Prostate gland (tissue), 2 donors: ENCODE results near the gene ANO5. TPM values are rescaled to one million over a fixed set of nuclear protein-coding genes. Genes with fewer than 3 reads are reported as not detected.

Source experiments
- DNase-seq: peaks from one replicate; pipeline ENCODE4 v3.0.0-alpha.2; 2019; ENCODE audit warnings: low spot score
- H3K27ac ChIP-seq, 2 donors: fragments of 200-600 bp; sonication (generic); 2 replicates each; pipeline ENCODE4 v1.5.1; 2017 to 2019
- H3K27me3 ChIP-seq: fragments of 200-600 bp; sonication (generic); replicated peaks from 2 replicates; pipeline ENCODE4 v1.5.1; 2019; ENCODE audit not compliant: insufficient read depth
- H3K36me3 ChIP-seq, 2 donors: fragments of 200-600 bp; sonication (generic); 1 replicate in 1 of 2; 2 replicates in 1 of 2; pipeline versions ENCODE4 v1.5.1 to v1.8.1; 2017 to 2019
- H3K4me1 ChIP-seq: fragments of 200-600 bp; sonication (generic); replicated peaks from 2 replicates; pipeline ENCODE4 v1.5.1; 2019
- H3K4me3 ChIP-seq, 2 donors: fragments of 200-600 bp; sonication (generic); 2 replicates each; pipeline ENCODE4 v1.5.1; 2017 to 2019
- H3K9me3 ChIP-seq: fragments of 200-600 bp; sonication (generic); 2 replicates; pipeline ENCODE4 v1.5.1; 2017
- CTCF ChIP-seq, 4 experiments: fragments of 200-600 bp in 2 of 4; fragments of 450-650 bp in 2 of 4; sonication (generic) in 2 of 4; IDR thresholded peaks; 1 replicate in 3 of 4; 2 replicates in 1 of 4; pipeline ENCODE4 v1.5.1; 2016 to 2019; ENCODE audit warnings: antibody characterized with exemption in 4 of 4, mild to moderate bottlenecking in 2 of 4, moderate library complexity in 2 of 4
- POLR2A ChIP-seq: fragments of 450-650 bp; IDR thresholded peaks from one replicate; pipeline ENCODE4 v1.6.1; 2016; ENCODE audit warnings: antibody characterized with exemption, mild to moderate bottlenecking
- POLR2AphosphoS5 ChIP-seq: sonication (generic); formaldehyde crosslinking; IDR thresholded peaks from one replicate; pipeline ENCODE4 v1.6.1; 2017; ENCODE audit warnings: antibody characterized with exemption
- WGBS: methylation state at CpG from one replicate; pipeline ENCODE4 v1.1.5; 2018; 5-methylcytosine and 5-hydroxymethylcytosine counted together
- intact Hi-C: fragments of 100-400 bp; cut with DNase I; formaldehyde crosslinking; loops from one replicate; pipeline ENCODE4 v1.14.2; 2022
- total RNA-seq, 2 donors: library from RNA; depleted of rRNA; stranded (reverse); fragments of >200 nt; gene quantifications; one replicate each; pipeline ENCODE4 v1.1.0, GENCODE V29; 2016

The ANO5 gene
- total RNA-seq, 2 donors from 2014 or later, result 6.0 to 7.2 TPM

GRCh38 chr11:22194907-22195306 lies 2.0 kb downstream of the ANO5 start:
- no peak for DNase-seq
- 70% methylated on average over 2 of the region's 2 CpGs for WGBS
- intact Hi-C loops, result no loop called here
- TF ChIP-seq CTCF (IDR thresholded peaks at IDR 0.05), result no peak
- TF ChIP-seq POLR2AphosphoS5, result no peak
- no peak for TF ChIP-seq POLR2A
- no peak overlapping the region for H3K27ac ChIP-seq
- no peak overlapping the region for H3K4me3 ChIP-seq
- no peaks in the 10 kb centered on the region for H3K9me3 ChIP-seq
- no peaks in the 10 kb centered on the region for H3K36me3 ChIP-seq
- H3K27me3 ChIP-seq, result no peaks in the 10 kb centered on the region
- H3K4me1 ChIP-seq, result no peaks in the 10 kb centered on the region

- TF ChIP-seq CTCF (IDR thresholded peaks at IDR 0.05) (no peak), POLR2AphosphoS5 (peak; percentile 48)
- WGBS, result 62% methylated on average over 4 of the region's 4 CpGs
- no peak overlapping the region for H3K27ac ChIP-seq
- H3K4me3 ChIP-seq, result no peak overlapping the region
- no peaks in the 10 kb centered on the region for H3K27me3 ChIP-seq
- intact Hi-C loops, result no loop called here
- H3K9me3 ChIP-seq, result no peaks in the 10 kb centered on the region
- no peaks in the 10 kb centered on the region for H3K4me1 ChIP-seq
- no peak for DNase-seq
- H3K36me3 ChIP-seq, result no peaks in the 10 kb centered on the region
Observed at GRCh38 chr11:22197139-22198005, 4.5 kb downstream of the ANO5 start.

GRCh38 chr11:22199243-22199642 lies 6.4 kb downstream of the ANO5 start:
- Histone ChIP-seq H3K4me1 (no peaks in the 10 kb centered on the region), H3K27me3 (no peaks in the 10 kb centered on the region), H3K4me3 (no peak overlapping the region), H3K9me3 (no peaks in the 10 kb centered on the region), H3K27ac (no peak overlapping the region), H3K36me3 (no peaks in the 10 kb centered on the region)
- intact Hi-C loops, result no loop called here
- TF ChIP-seq POLR2AphosphoS5 (no peak), POLR2A (no peak), CTCF (IDR thresholded peaks at IDR 0.05) (no peak)
- no peak for DNase-seq

GRCh38 chr11:22203281-22203680 lies 10.4 kb downstream of the ANO5 start:
- WGBS, result 94% methylated on average over 4 of the region's 4 CpGs
- intact Hi-C loops, result no loop called here
- Histone ChIP-seq H3K9me3 (no peaks in the 10 kb centered on the region), H3K4me3 (no peak overlapping the region), H3K27me3 (no peaks in the 10 kb centered on the region), H3K27ac (no peak overlapping the region), H3K36me3 (no peaks in the 10 kb centered on the region), H3K4me1 (no peaks in the 10 kb centered on the region)
- TF ChIP-seq POLR2AphosphoS5 (no peak), POLR2A (no peak), CTCF (IDR thresholded peaks at IDR 0.05) (no peak)
- DNase-seq, result no peak

DNA sequence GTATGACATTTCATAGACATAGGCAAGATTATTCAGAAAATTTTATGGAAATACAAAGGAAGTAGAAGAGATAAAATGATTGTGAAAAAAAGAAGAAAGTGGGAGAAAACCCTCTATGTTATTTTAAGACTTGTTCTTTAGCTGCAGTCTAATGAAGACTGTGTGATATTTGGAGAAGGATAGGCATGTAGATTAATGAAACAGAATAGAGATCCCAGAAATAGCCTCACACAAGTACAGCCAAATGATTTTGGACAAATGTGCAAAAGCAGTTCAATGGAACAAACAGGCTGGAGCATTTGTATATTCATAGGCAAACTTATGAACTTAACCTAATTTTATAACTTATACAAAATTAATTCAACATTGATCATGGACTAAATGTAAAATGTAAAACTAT lies 14.3 kb downstream of the ANO5 start:
- intact Hi-C loops, result no loop called here
- Histone ChIP-seq H3K4me3 (no peak overlapping the region), H3K36me3 (no peaks in the 10 kb centered on the region), H3K27ac (no peak overlapping the region), H3K9me3 (no peaks in the 10 kb centered on the region), H3K27me3 (no peaks in the 10 kb centered on the region), H3K4me1 (no peaks in the 10 kb centered on the region)
- TF ChIP-seq CTCF (IDR thresholded peaks at IDR 0.05) (no peak), POLR2A (no peak), POLR2AphosphoS5 (no peak)
- no peak for DNase-seq
